WTC11 (cell line): ENCODE results near the gene SPATA2L. TPM values are rescaled to one million over a fixed set of nuclear protein-coding genes. Genes with fewer than 3 reads are reported as not detected.
"Not testable (repeated sequence)": the region's sequence is repeated elsewhere in the genome, so short reads cannot be mapped to it uniquely, and the experiment has no call there.

Source experiments
- ATAC-seq: fragments of 200-7000 bp; cut with Tn5 transposase; 2 replicates; pipeline ENCODE4 v1.10.0; 2021; ENCODE audit warnings: mild to moderate bottlenecking, moderate library complexity
- CTCF ChIA-PET: fragments of 300-600 bp; sonication (Branson Sonifier 250); formaldehyde crosslinking; loops from one replicate; lab custom pipeline; 2021; ENCODE audit warnings: antibody characterized with exemption; lab: Charles Lee
- POLR2A ChIA-PET: fragments of 350-600 bp; sonication (Branson Sonifier 250); formaldehyde crosslinking; loops from one replicate; lab custom pipeline; 2021; ENCODE audit warnings: antibody characterized with exemption; lab: Charles Lee
- DNase-seq: peaks from one replicate; pipeline ENCODE4 v3.0.0; 2021; ENCODE audit warnings: low spot score
- H3K27ac Mint-ChIP-seq: 2 replicates; pipeline ENCODE4 v1.8.0; 2021; ENCODE audit warnings: mixed read lengths
- H3K27me3 Mint-ChIP-seq: 2 replicates; pipeline ENCODE4 v1.8.0; 2021; ENCODE audit warnings: low read depth, mild to moderate bottlenecking, moderate library complexity, mixed read lengths
- H3K36me3 Mint-ChIP-seq: 2 replicates; pipeline ENCODE4 v1.8.0; 2021; ENCODE audit warnings: mixed read lengths
- H3K4me1 Mint-ChIP-seq: 2 replicates; pipeline ENCODE4 v1.8.0; 2022; ENCODE audit warnings: mixed read lengths
- H3K4me3 Mint-ChIP-seq: 2 replicates; pipeline ENCODE4 v1.8.0; 2021; ENCODE audit warnings: mild to moderate bottlenecking, moderate library complexity, mixed read lengths
- H3K9me3 Mint-ChIP-seq: 2 replicates; pipeline ENCODE4 v1.8.0; 2021; ENCODE audit warnings: mixed read lengths
- EMX1 ChIP-seq: fragments of 250-450 bp; sonication (Bioruptor Pico); IDR thresholded peaks from 2 replicates; pipeline ENCODE4 v1.8.0; 2021; ENCODE audit warnings: mild to moderate bottlenecking
- FOXJ3 ChIP-seq: sonication (generic); formaldehyde crosslinking; IDR thresholded peaks from 2 replicates; pipeline ENCODE4 v1.9.0; 2021; ENCODE audit warnings: missing genetic modification reagents, mild to moderate bottlenecking, borderline replicate concordance
- FOXP1 ChIP-seq: sonication (generic); formaldehyde crosslinking; IDR thresholded peaks from 2 replicates; pipeline ENCODE4 v1.8.0; 2022; ENCODE audit warnings: missing genetic modification reagents, mild to moderate bottlenecking, moderate library complexity, borderline replicate concordance
- GTF2I ChIP-seq: fragments of 250-450 bp; sonication (Bioruptor Pico); conservative IDR thresholded peaks from 2 replicates; pipeline ENCODE4 v1.4.0; 2021; ENCODE audit warnings: mild to moderate bottlenecking
- NFATC4 ChIP-seq: fragments of 250-450 bp; sonication (Bioruptor Pico); IDR thresholded peaks from 2 replicates; pipeline ENCODE4 v1.9.0; 2021; ENCODE audit warnings: mild to moderate bottlenecking
- TEAD1 ChIP-seq: sonication (generic); formaldehyde crosslinking; IDR thresholded peaks from 2 replicates; pipeline ENCODE4 v1.8.0; 2022; ENCODE audit warnings: mild to moderate bottlenecking, missing genetic modification reagents
- ZNF416 ChIP-seq: fragments of 250-450 bp; sonication (Bioruptor Pico); IDR thresholded peaks from 2 replicates; pipeline ENCODE4 v1.9.0; 2021; ENCODE audit warnings: mild to moderate bottlenecking, inconsistent platforms
- total RNA-seq: library from RNA; stranded (reverse); gene quantifications from 3 replicates; pipeline ENCODE4 v1.2.3, GENCODE V29; 2021
- TF ChIP-seq, protein P1 (sequence below): sonication (generic); formaldehyde crosslinking; conservative IDR thresholded peaks from 2 replicates; pipeline ENCODE4 v1.8.1; 2023; ENCODE audit warnings: mild to moderate bottlenecking, low read depth, missing genetic modification reagents, moderate library complexity
- TF ChIP-seq, protein P2 (sequence below): fragments of 250-450 bp; sonication (Bioruptor Pico); conservative IDR thresholded peaks from 2 replicates; pipeline ENCODE4 v1.9.0; 2021; ENCODE audit warnings: mild to moderate bottlenecking
- TF ChIP-seq, protein P3 (sequence below): sonication (generic); formaldehyde crosslinking; IDR thresholded peaks from 2 replicates; pipeline ENCODE4 v1.8.0; 2023; ENCODE audit warnings: missing genetic modification reagents, mild to moderate bottlenecking, borderline replicate concordance
- TF ChIP-seq, protein P4 (sequence below): sonication (generic); formaldehyde crosslinking; IDR thresholded peaks from 2 replicates; pipeline ENCODE4 v1.8.0; 2022; ENCODE audit warnings: mild to moderate bottlenecking, missing genetic modification reagents
- TF ChIP-seq, protein P5 (sequence below): fragments of 250-450 bp; sonication (Bioruptor Pico); IDR thresholded peaks from 2 replicates; pipeline ENCODE4 v1.9.0; 2021; ENCODE audit warnings: mild to moderate bottlenecking

SPATA2L gene
- total RNA-seq, 1 experiment from 2014 or later: 15.7 TPM

DNA sequence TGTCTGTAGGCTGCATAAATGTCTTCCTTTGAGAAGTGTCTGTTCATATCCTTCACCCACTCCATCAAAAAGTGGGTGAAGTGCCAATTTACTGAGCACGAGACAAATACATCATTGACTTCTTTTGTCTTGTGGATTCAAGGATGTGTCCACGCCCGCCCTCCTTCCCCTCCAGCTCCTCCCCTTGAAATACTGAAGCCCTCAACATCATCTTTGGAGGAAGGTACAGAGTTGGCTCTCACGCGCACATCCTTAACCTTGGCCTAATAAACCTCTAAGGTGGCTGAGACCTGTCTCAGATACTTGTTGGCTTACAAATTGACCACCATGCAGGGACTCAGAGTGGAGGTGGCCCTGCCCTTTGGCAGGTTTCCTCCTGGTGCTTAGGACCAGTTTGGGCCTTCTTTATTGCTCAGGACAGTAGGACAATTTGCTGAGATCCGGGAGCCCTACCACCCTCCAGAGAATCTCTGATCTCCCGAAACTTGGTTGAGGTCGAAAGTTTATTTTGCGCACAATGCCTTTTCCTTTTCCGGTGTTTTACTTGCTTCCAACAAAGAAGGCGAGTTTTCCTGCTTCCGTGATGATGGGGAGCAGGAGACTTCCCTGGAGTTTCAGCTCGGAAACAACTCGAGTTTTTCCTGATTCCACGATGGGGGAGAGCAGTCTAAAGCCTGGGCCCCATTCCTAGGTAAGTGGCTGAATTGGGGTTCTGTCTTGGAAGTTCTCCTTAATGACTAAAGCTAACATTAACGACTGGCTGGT lies 29.1 kb downstream of the SPATA2L start:
- peaks cover 17% of the 10 kb centered on the region for H3K9me3 Mint-ChIP-seq
- peaks cover 15% of the 10 kb centered on the region for H3K36me3 Mint-ChIP-seq
- no peak overlapping the region for H3K4me3 Mint-ChIP-seq
- no peak for TF ChIP-seq ZNF416 (CRISPR knock-in tag)
- TF ChIP-seq FOXJ3 (CRISPR knock-in tag): no peak
- TF ChIP-seq EMX1: no peak
- TF ChIP-seq, protein P1, sequence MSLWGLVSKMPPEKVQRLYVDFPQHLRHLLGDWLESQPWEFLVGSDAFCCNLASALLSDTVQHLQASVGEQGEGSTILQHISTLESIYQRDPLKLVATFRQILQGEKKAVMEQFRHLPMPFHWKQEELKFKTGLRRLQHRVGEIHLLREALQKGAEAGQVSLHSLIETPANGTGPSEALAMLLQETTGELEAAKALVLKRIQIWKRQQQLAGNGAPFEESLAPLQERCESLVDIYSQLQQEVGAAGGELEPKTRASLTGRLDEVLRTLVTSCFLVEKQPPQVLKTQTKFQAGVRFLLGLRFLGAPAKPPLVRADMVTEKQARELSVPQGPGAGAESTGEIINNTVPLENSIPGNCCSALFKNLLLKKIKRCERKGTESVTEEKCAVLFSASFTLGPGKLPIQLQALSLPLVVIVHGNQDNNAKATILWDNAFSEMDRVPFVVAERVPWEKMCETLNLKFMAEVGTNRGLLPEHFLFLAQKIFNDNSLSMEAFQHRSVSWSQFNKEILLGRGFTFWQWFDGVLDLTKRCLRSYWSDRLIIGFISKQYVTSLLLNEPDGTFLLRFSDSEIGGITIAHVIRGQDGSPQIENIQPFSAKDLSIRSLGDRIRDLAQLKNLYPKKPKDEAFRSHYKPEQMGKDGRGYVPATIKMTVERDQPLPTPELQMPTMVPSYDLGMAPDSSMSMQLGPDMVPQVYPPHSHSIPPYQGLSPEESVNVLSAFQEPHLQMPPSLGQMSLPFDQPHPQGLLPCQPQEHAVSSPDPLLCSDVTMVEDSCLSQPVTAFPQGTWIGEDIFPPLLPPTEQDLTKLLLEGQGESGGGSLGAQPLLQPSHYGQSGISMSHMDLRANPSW: no peak
- no peak for TF ChIP-seq NFATC4 (CRISPR knock-in tag)
- TF ChIP-seq TEAD1 (CRISPR knock-in tag): no peak
- TF ChIP-seq GTF2I (CRISPR knock-in tag): no peak
- TF ChIP-seq, protein P2, sequence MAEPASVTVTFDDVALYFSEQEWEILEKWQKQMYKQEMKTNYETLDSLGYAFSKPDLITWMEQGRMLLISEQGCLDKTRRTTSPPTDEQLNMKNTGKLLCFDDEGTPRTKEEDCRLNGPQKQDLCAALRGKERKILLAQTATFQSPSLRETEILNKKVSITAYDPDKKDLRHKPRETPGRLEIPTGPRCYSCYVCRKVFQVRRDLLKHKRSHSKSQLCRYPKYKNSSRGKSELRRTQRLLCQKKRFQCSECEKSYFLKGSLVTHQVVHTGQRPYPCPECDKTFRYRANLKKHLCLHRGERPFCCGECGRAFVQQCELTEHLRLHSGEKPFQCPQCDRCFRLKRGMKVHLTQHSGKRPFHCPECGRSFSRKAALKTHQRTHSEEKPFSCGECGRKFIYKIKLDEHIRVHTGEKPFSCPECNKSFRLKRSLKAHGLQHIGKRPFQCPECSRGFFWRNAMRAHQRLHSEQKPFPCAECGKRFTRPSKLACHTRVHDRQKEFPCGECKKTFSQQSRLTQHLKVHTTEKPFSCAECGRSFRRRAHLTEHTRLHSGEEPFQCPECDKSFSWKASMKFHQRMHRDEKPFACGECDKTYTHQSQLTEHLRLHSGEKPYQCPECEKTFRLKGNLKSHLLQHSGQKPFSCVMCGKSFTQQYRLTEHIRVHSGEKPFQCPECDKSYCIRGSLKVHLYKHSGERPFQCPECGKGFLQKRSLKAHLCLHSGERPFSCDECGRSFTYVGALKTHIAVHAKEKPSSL (CRISPR knock-in tag): no peak
- no peak for TF ChIP-seq FOXP1
- TF ChIP-seq, protein P3, sequence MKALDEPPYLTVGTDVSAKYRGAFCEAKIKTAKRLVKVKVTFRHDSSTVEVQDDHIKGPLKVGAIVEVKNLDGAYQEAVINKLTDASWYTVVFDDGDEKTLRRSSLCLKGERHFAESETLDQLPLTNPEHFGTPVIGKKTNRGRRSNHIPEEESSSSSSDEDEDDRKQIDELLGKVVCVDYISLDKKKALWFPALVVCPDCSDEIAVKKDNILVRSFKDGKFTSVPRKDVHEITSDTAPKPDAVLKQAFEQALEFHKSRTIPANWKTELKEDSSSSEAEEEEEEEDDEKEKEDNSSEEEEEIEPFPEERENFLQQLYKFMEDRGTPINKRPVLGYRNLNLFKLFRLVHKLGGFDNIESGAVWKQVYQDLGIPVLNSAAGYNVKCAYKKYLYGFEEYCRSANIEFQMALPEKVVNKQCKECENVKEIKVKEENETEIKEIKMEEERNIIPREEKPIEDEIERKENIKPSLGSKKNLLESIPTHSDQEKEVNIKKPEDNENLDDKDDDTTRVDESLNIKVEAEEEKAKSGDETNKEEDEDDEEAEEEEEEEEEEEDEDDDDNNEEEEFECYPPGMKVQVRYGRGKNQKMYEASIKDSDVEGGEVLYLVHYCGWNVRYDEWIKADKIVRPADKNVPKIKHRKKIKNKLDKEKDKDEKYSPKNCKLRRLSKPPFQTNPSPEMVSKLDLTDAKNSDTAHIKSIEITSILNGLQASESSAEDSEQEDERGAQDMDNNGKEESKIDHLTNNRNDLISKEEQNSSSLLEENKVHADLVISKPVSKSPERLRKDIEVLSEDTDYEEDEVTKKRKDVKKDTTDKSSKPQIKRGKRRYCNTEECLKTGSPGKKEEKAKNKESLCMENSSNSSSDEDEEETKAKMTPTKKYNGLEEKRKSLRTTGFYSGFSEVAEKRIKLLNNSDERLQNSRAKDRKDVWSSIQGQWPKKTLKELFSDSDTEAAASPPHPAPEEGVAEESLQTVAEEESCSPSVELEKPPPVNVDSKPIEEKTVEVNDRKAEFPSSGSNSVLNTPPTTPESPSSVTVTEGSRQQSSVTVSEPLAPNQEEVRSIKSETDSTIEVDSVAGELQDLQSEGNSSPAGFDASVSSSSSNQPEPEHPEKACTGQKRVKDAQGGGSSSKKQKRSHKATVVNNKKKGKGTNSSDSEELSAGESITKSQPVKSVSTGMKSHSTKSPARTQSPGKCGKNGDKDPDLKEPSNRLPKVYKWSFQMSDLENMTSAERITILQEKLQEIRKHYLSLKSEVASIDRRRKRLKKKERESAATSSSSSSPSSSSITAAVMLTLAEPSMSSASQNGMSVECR: no peak
- TF ChIP-seq, protein P4, sequence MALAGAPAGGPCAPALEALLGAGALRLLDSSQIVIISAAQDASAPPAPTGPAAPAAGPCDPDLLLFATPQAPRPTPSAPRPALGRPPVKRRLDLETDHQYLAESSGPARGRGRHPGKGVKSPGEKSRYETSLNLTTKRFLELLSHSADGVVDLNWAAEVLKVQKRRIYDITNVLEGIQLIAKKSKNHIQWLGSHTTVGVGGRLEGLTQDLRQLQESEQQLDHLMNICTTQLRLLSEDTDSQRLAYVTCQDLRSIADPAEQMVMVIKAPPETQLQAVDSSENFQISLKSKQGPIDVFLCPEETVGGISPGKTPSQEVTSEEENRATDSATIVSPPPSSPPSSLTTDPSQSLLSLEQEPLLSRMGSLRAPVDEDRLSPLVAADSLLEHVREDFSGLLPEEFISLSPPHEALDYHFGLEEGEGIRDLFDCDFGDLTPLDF (CRISPR knock-in tag): no peak
- TF ChIP-seq, protein P5, sequence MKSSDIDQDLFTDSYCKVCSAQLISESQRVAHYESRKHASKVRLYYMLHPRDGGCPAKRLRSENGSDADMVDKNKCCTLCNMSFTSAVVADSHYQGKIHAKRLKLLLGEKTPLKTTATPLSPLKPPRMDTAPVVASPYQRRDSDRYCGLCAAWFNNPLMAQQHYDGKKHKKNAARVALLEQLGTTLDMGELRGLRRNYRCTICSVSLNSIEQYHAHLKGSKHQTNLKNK (CRISPR knock-in tag): no peak
- ATAC-seq: no peak
- no peaks in the 10 kb centered on the region for H3K4me1 Mint-ChIP-seq
- ChIA-PET POLR2A (no interaction called here), CTCF (no interaction called here)
- peaks cover 6% of the 10 kb centered on the region; the same call in 1 of the 2 replicates for H3K27me3 Mint-ChIP-seq
- no peak for DNase-seq
- H3K27ac Mint-ChIP-seq: no peak overlapping the region

DNA sequence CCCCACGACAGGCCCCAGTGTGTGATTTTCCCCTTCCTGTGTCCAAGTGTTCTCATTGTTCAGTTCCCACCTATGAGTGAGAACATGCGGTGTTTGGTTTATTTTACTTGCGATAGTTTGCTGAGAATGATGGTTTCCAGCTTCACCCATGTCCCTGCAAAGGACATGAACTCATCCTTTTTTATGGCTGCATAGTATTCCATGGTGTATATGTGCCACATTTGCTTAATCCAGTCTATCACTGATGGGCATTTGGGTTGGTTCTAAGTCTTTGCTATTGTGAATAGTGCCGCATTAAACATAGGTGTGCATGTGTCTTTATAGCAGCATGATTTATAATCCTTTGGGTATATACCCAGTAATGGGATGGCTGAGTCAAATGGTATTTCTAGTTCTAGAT lies 29.9 kb downstream of the SPATA2L start:
- Mint-ChIP-seq H3K36me3 (peaks cover 13% of the 10 kb centered on the region), H3K9me3 (peaks cover 21% of the 10 kb centered on the region)
- DNase-seq, H3K4me1 Mint-ChIP-seq, POLR2A ChIA-PET, H3K27me3 Mint-ChIP-seq, H3K4me3 Mint-ChIP-seq, ATAC-seq, H3K27ac Mint-ChIP-seq: not testable (repeated sequence)
- CTCF ChIA-PET: interaction anchor here (0.6 to 0.7 kb wide), 2 partner anchors 13 to 69 kb away, joined by 3 read pairs; no protein-coding TSS in a partner anchor
